Astrocyte (in vitro differentiated cells and primary cell): ENCODE measurements around the gene SUMF1.

Source experiments
- CTCF ChIP-seq: IDR thresholded peaks from 2 replicates; pipeline ENCODE4 v1.5.1; 2011; ENCODE audit warnings: low read depth, mild to moderate bottlenecking, inconsistent platforms, low read length, moderate library complexity; ENCODE audit not compliant: insufficient read depth
- EZH2 ChIP-seq: IDR thresholded peaks from 2 replicates; pipeline ENCODE4 v1.6.1; 2012; ENCODE audit warnings: mild to moderate bottlenecking, low read length, inconsistent platforms; ENCODE audit not compliant: insufficient read depth

GRCh38 chr3:4458961-4459360, 8.1 kb downstream of the SUMF1 start:
- TF ChIP-seq CTCF (no peak), EZH2 (no peak)
